ENCODE results near the gene BTNL9. TPM values are rescaled to one million over a fixed set of nuclear protein-coding genes. Genes with fewer than 3 reads are reported as not detected.

The BTNL9 gene
- polyA plus RNA-seq, 1 donor (not counting 4 experiments of a cell fraction or from before 2014, with no cell fraction given), result 0.07 TPM

GRCh38 chr5:181064987-181065386, 24.9 kb downstream of the BTNL9 start:
- peaks cover 19% of the 10 kb centered on the region for H3K27me3 ChIP-seq (ENCODE audit: control insufficient read depth, extremely low read depth, insufficient read depth, low read length)

GRCh38 chr5:181069767-181070491, 29.9 kb downstream of the BTNL9 start:
- Histone ChIP-seq H3K4me3 (ENCODE audit: control insufficient read depth in 2 of 3, extremely low read depth in 1 of 3, insufficient read depth in 2 of 3, low read depth in 1 of 3, low read length in 3 of 3) (no peak overlapping the region), H4K20me1 (ENCODE audit: control insufficient read depth, extremely low read depth, insufficient read depth, low read length) (no peaks in the 10 kb centered on the region), H3K4me1 (ENCODE audit: control insufficient read depth, extremely low read depth, insufficient read depth, low read length) (no peaks in the 10 kb centered on the region), H3K36me3 (ENCODE audit: control insufficient read depth in 2 of 2, extremely low read depth in 1 of 2, insufficient read depth in 2 of 2, low read length in 2 of 2) (no peaks in the 10 kb centered on the region), H3K9me1 (ENCODE audit: control insufficient read depth, extremely low read depth, insufficient read depth, low read length) (no peaks in the 10 kb centered on the region), H3K27ac (ENCODE audit: control insufficient read depth, insufficient read depth, low read length) (no peak overlapping the region), H3K79me2 (ENCODE audit: control insufficient read depth, insufficient read depth, low read length) (no peaks in the 10 kb centered on the region), H3K27me3 (ENCODE audit: control insufficient read depth, extremely low read depth, insufficient read depth, low read length) (no peaks in the 10 kb centered on the region), H3K9me3 (ENCODE audit: control insufficient read depth, low read depth, low read length) (no peaks in the 10 kb centered on the region), H3K9ac (ENCODE audit: control insufficient read depth, extremely low read depth, insufficient read depth, low read length) (no peak overlapping the region), H3K4me2 (ENCODE audit: control insufficient read depth, extremely low read depth, insufficient read depth, low read depth, low read length) (no peak overlapping the region), H2AFZ (ENCODE audit: control insufficient read depth, low read length) (peak overlapping the region; percentile 12)
- TF ChIP-seq CTCF (optimal IDR thresholded peaks at IDR 0.05 in 1 of 3, IDR thresholded peaks at IDR 0.05 in 1 of 3, conservative IDR thresholded peaks at IDR 0.05 in 1 of 3; ENCODE audit: extremely low read depth in 1 of 3, insufficient read depth in 2 of 3, low read length in 3 of 3) (no peak), EZH2 (IDR thresholded peaks at IDR 0.05; ENCODE audit: low read length) (no peak)
- FAIRE-seq (no peak), DNase-seq (ENCODE audit: low read depth, low spot score) (no peak)
- dilution Hi-C loops (cut with MboI; ENCODE audit: extremely low pct_ligation_motif_present, low sequenced_read_pairs), result no loop called here

More at GRCh38 chr5:181064987-181065386, 24.9 kb downstream of the BTNL9 start:
- Histone ChIP-seq H3K27ac (ENCODE audit: control insufficient read depth, insufficient read depth, low read length) (no peak overlapping the region), H3K79me2 (ENCODE audit: control insufficient read depth, insufficient read depth, low read length) (no peaks in the 10 kb centered on the region), H4K20me1 (ENCODE audit: control insufficient read depth, extremely low read depth, insufficient read depth, low read length) (no peaks in the 10 kb centered on the region), H3K9me3 (ENCODE audit: control insufficient read depth, low read depth, low read length) (no peaks in the 10 kb centered on the region), H2AFZ (ENCODE audit: control insufficient read depth, low read length) (no peak overlapping the region), H3K36me3 (ENCODE audit: control insufficient read depth in 2 of 2, extremely low read depth in 1 of 2, insufficient read depth in 2 of 2, low read length in 2 of 2) (no peaks in the 10 kb centered on the region), H3K4me1 (ENCODE audit: control insufficient read depth, extremely low read depth, insufficient read depth, low read length) (no peaks in the 10 kb centered on the region), H3K9me1 (ENCODE audit: control insufficient read depth, extremely low read depth, insufficient read depth, low read length) (no peaks in the 10 kb centered on the region), H3K9ac (ENCODE audit: control insufficient read depth, extremely low read depth, insufficient read depth, low read length) (no peak overlapping the region), H3K4me2 (ENCODE audit: control insufficient read depth, extremely low read depth, insufficient read depth, low read depth, low read length) (no peak overlapping the region), H3K4me3 (ENCODE audit: control insufficient read depth in 2 of 3, extremely low read depth in 1 of 3, insufficient read depth in 2 of 3, low read depth in 1 of 3, low read length in 3 of 3) (no peak overlapping the region)
- FAIRE-seq (no peak), DNase-seq (ENCODE audit: low read depth, low spot score) (no peak)
- dilution Hi-C loops (cut with MboI; ENCODE audit: extremely low pct_ligation_motif_present, low sequenced_read_pairs), result no loop called here
- TF ChIP-seq CTCF (optimal IDR thresholded peaks at IDR 0.05 in 1 of 3, IDR thresholded peaks at IDR 0.05 in 1 of 3, conservative IDR thresholded peaks at IDR 0.05 in 1 of 3; ENCODE audit: extremely low read depth in 1 of 3, insufficient read depth in 2 of 3, low read length in 3 of 3), result no peak
- no peak for TF ChIP-seq EZH2 (IDR thresholded peaks at IDR 0.05; ENCODE audit: low read length)
